SK-N-SH (cell line): ENCODE measurements around the gene PCED1A. TPM values are rescaled to one million over a fixed set of nuclear protein-coding genes. Genes with fewer than 3 reads are reported as not detected.

ENCODE experiments used
- CTCF ChIA-PET: fragments of 300-600, 350-600 bp; formaldehyde crosslinking; extraction: SDS; loops from one replicate; lab custom pipeline; 2021; lab: Yijun Ruan, JAX
- POLR2A ChIA-PET: fragments of 350-600 bp; sonication (Branson Sonifier 250); formaldehyde crosslinking; extraction: SDS; loops from one replicate; lab custom pipeline; 2020; ENCODE audit warnings: antibody characterized with exemption, inconsistent platforms; lab: Yijun Ruan, JAX
- DNase-seq: peaks from one replicate; pipeline ENCODE4 v3.0.0; 2012
- H2AFZ ChIP-seq: fragments of 200-600 bp; sonication (generic); 2 replicates; pipeline ENCODE4 v1.8.1; 2016; ENCODE audit warnings: antibody characterized with exemption, mild to moderate bottlenecking, low read depth
- H3F3A ChIP-seq: fragments of 200-600 bp; sonication (generic); replicated peaks from 2 replicates; pipeline ENCODE3; 2016; ENCODE audit warnings: antibody characterized with exemption, mild to moderate bottlenecking; ENCODE audit not compliant: insufficient read depth
- H3K27ac ChIP-seq, 2 experiments: fragments of 200-500 bp in 1 of 2; fragments of 200-600 bp in 1 of 2; sonication (Bioruptor generic) in 1 of 2; sonication (generic), shearing (Covaris generic) in 1 of 2; 2 replicates each; pipeline versions ENCODE4 v1.5.1 to v1.6.1; 2014 to 2016; ENCODE audit warnings: low read depth in 2 of 2, inconsistent platforms in 1 of 2, low read length in 1 of 2, mild to moderate bottlenecking in 1 of 2, mixed read lengths in 1 of 2
- H3K27me3 ChIP-seq: fragments of 200-600 bp; sonication (generic), shearing (Covaris generic); 2 replicates; pipeline ENCODE4 v1.6.1; 2016; ENCODE audit warnings: mixed run types; ENCODE audit not compliant: insufficient read depth
- H3K36me3 ChIP-seq, 2 experiments: fragments of 200-500 bp in 1 of 2; fragments of 200-600 bp in 1 of 2; sonication (Bioruptor generic) in 1 of 2; sonication (generic) in 1 of 2; replicated peaks in 1 of 2; 2 replicates each; pipeline versions ENCODE3 to v1.5.1; 2014 to 2016; ENCODE audit warnings: low read length in 1 of 2, mild to moderate bottlenecking in 1 of 2; ENCODE audit not compliant: insufficient read depth in 2 of 2, control insufficient read depth in 1 of 2
- H3K4me1 ChIP-seq, 2 experiments: fragments of 200-500 bp in 1 of 2; fragments of 200-600 bp in 1 of 2; sonication (Bioruptor generic) in 1 of 2; sonication (generic), shearing (Covaris generic) in 1 of 2; 2 replicates each; pipeline versions ENCODE4 v1.5.1 to v1.6.1; 2014 to 2016; ENCODE audit warnings: low read depth in 1 of 2, low read length in 1 of 2, mixed run types in 1 of 2; ENCODE audit not compliant: insufficient read depth in 2 of 2, control insufficient read depth in 1 of 2
- H3K4me2 ChIP-seq: fragments of 200-600 bp; sonication (generic), shearing (Covaris generic); 2 replicates; pipeline ENCODE4 v1.6.1; 2017; ENCODE audit warnings: mixed run types
- H3K4me3 ChIP-seq, 2 experiments: fragments of 200-500 bp in 1 of 2; fragments of 200-600 bp in 1 of 2; sonication (Bioruptor generic) in 1 of 2; sonication (generic), shearing (Covaris generic) in 1 of 2; 2 replicates each; pipeline versions ENCODE4 v1.5.1 to v1.8.1; 2014 to 2016; ENCODE audit warnings: low read depth in 2 of 2, inconsistent platforms in 1 of 2, low read length in 1 of 2, mild to moderate bottlenecking in 1 of 2, mixed read lengths in 1 of 2, moderate library complexity in 1 of 2
- H3K79me2 ChIP-seq: fragments of 200-600 bp; sonication (generic); 2 replicates; pipeline ENCODE4 v1.8.1; 2017; ENCODE audit warnings: mild to moderate bottlenecking; ENCODE audit not compliant: insufficient read depth
- H3K9ac ChIP-seq: fragments of 200-600 bp; sonication (generic); 2 replicates; pipeline ENCODE4 v1.6.1; 2017; ENCODE audit warnings: mixed run types
- H3K9me2 ChIP-seq: fragments of 200-600 bp; sonication (generic); 2 replicates; pipeline ENCODE4 v1.6.1; 2017; ENCODE audit warnings: mixed run types
- H3K9me3 ChIP-seq: fragments of 200-600 bp; sonication (generic); 2 replicates; pipeline ENCODE4 v1.6.1; 2017; ENCODE audit warnings: mixed run types, mild to moderate bottlenecking, moderate library complexity
- H4K20me1 ChIP-seq: fragments of 200-600 bp; sonication (generic); 2 replicates; pipeline ENCODE4 v1.6.1; 2017; ENCODE audit warnings: mild to moderate bottlenecking, mixed run types; ENCODE audit not compliant: insufficient read depth
- EP300 ChIP-seq, 2 experiments: IDR thresholded peaks; 2 replicates each; pipeline versions ENCODE4 v1.4.0 to v1.6.1; 2012; ENCODE audit warnings: borderline replicate concordance in 1 of 2, low read depth in 1 of 2, low read length in 1 of 2
- EZH2phosphoT487 ChIP-seq: fragments of 200-600 bp; sonication (generic); IDR thresholded peaks from 2 replicates; pipeline ENCODE4 v1.6.1; 2017; ENCODE audit warnings: low read depth, mixed run types, mild to moderate bottlenecking, antibody characterized with exemption, moderate library complexity, borderline replicate concordance
- FOSL2 ChIP-seq: IDR thresholded peaks from 2 replicates; pipeline ENCODE4 v1.4.0; 2012; ENCODE audit warnings: low read depth, mild to moderate bottlenecking, moderate library complexity, borderline replicate concordance
- FOXJ3 ChIP-seq: sonication (generic); formaldehyde crosslinking; IDR thresholded peaks from 2 replicates; pipeline ENCODE4 v1.5.1; 2020; ENCODE audit warnings: mild to moderate bottlenecking, missing genetic modification reagents
- POLR2AphosphoS5 ChIP-seq: IDR thresholded peaks from 2 replicates; pipeline ENCODE4 v1.6.1; 2012; ENCODE audit warnings: low read depth, low read length
- SIN3A ChIP-seq: IDR thresholded peaks from 2 replicates; pipeline ENCODE4 v1.6.1; 2012; ENCODE audit warnings: low read depth, mild to moderate bottlenecking, low read length, moderate library complexity, borderline replicate concordance
- TEAD4 ChIP-seq: IDR thresholded peaks from 2 replicates; pipeline ENCODE4 v1.4.0; 2012; ENCODE audit warnings: mild to moderate bottlenecking, borderline replicate concordance; ENCODE audit not compliant: insufficient read depth
- WGBS: methylation state at CpG from one replicate; pipeline ENCODE4 v1.1.6; 2017; ENCODE audit warnings: low lambda C conversion rate; 5-methylcytosine and 5-hydroxymethylcytosine counted together
- polyA plus RNA-seq, 3 experiments: library from polyadenylated mRNA; depleted of rRNA; stranded (reverse); fragments of >200 nt; gene quantifications; 2 replicates each; pipeline ENCODE4 v1.2.3, GENCODE V29; 2012
- TF ChIP-seq, protein P1 (sequence below): fragments of 150-350 bp; IDR thresholded peaks from 2 replicates; pipeline ENCODE4 v1.6.1; 2016; ENCODE audit warnings: mild to moderate bottlenecking, low read depth, low read length
- TF ChIP-seq, protein P2 (sequence below): IDR thresholded peaks from 2 replicates; pipeline ENCODE4 v1.4.0; 2012; ENCODE audit warnings: low read depth, borderline replicate concordance
- TF ChIP-seq, protein P3 (sequence below): fragments of 150-350 bp; IDR thresholded peaks from 2 replicates; pipeline ENCODE4 v1.6.1; 2017; ENCODE audit warnings: antibody characterized with exemption, low read length, low read depth, borderline replicate concordance
- TF ChIP-seq, protein P4 (sequence below): IDR thresholded peaks from 2 replicates; pipeline ENCODE4 v1.4.0; 2012; ENCODE audit warnings: low read depth

PCED1A gene
- polyA plus RNA-seq, 1 of the 3 experiments (the other 2 are of a cell fraction) = 65.2 TPM

DNA sequence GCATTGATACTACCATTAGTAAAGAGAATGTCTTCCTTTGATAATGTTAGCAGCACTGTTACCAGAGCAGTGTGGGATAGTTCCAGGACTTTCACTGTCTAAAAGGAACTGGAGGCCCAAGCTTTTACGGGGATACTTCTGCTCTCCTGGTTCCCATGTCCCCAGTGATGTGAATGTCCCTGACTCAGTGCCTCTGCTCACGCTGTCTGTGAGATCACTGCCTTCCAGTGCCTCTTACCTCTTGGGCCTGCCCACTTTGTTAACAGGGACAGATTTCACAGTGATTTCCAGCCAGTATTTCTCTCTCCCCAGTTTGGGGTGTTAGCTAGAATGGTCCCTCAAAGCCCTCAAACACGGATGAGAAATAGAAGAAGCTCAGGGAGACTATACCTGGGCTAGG, 47.3 kb upstream of the PCED1A start:
- 82% methylated on average over 3 of the region's 3 CpGs for WGBS
- no peak for DNase-seq
- no peaks in the 10 kb centered on the region for H3K27me3 ChIP-seq
- H3K9ac ChIP-seq = no peak overlapping the region
- H3K4me2 ChIP-seq = no peak overlapping the region
- H3K9me3 ChIP-seq = no peaks in the 10 kb centered on the region
- peaks cover 13% of the 10 kb centered on the region for H3F3A ChIP-seq
- TF ChIP-seq POLR2AphosphoS5 = no peak
- TF ChIP-seq EP300 (IDR thresholded peaks at IDR 0.05; ENCODE audit: borderline replicate concordance in 1 of 2, low read depth in 1 of 2, low read length in 1 of 2) = no peak
- H4K20me1 ChIP-seq = peaks cover 48% of the 10 kb centered on the region
- peaks cover 0 to 3% of the 10 kb centered on the region in 2 experiments; a peak in 1 of 4 replicates for H3K4me1 ChIP-seq
- peaks cover 88% of the 10 kb centered on the region for H3K79me2 ChIP-seq
- no peaks in the 10 kb centered on the region for H3K9me2 ChIP-seq
- no peak overlapping the region for H3K4me3 ChIP-seq
- no peak overlapping the region for H2AFZ ChIP-seq
- H3K36me3 ChIP-seq = peaks cover 0 to 4% of the 10 kb centered on the region in 2 experiments
- no peak overlapping the region for H3K27ac ChIP-seq
- ChIA-PET POLR2A (interaction anchor here (0.7 kb wide), 1 partner anchor 9 kb away, joined by 3 read pairs; no protein-coding TSS in a partner anchor), CTCF (interaction anchor here (1.0 to 1.4 kb wide), 3 partner anchors 9 to 113 kb away, joined by 3 read pairs; no protein-coding TSS in a partner anchor)

DNA sequence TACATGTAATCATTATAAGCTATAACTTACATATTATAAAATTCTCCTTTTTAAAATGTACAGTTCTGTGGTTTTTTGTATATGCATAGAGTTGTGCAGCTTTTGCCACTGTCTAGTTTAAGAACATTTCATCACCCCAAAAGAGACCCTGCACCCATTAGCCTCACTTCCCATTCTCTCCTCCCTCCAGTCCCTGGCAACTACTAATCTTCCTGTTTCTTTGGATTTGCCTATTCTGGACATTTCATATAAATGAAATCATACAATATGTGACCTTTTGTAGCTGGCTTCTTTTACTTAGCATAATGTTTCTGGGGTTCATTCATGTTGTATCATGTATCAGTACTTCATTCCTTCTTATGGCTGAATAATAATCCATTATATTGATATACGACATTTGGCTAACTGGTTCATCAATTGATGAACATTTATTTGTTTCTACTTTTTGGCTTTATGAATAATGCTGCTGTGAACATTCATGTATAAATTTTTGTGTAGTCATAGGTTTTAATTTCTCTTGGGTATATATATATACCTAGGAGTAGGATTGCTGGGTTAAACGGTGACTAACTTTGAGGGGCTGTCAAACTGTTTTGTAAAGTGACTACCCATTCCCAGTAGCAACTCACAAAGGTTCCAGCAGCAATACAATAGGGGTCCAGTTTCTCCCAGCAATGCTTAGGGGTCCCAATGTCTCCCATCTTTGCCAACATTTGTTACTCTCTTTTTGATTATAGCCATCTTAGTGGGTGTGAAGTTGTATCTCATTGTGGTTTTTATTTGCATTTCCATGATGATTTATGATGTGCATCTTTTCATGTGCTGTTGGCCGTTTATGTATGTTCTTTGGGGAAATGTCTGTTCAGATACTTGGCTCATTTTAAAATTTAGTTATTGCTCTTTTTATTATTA, 43.5 kb upstream of the PCED1A start:
- no peak overlapping the region for H3K4me3 ChIP-seq
- peaks cover 0 to 4% of the 10 kb centered on the region in 2 experiments for H3K36me3 ChIP-seq
- peaks cover 0 to 3% of the 10 kb centered on the region in 2 experiments; a peak in 2 of 4 replicates for H3K4me1 ChIP-seq
- H3F3A ChIP-seq = no peaks in the 10 kb centered on the region
- POLR2A ChIA-PET = no interaction called here
- peaks cover 93% of the 10 kb centered on the region for H3K79me2 ChIP-seq
- no peaks in the 10 kb centered on the region for H3K27me3 ChIP-seq
- no peak overlapping the region for H2AFZ ChIP-seq
- H3K9me2 ChIP-seq = no peaks in the 10 kb centered on the region
- H3K27ac ChIP-seq = no peak overlapping the region
- H3K4me2 ChIP-seq = no peak overlapping the region
- TF ChIP-seq FOSL2 (no peak), POLR2AphosphoS5 (no peak), EP300 (IDR thresholded peaks at IDR 0.05; ENCODE audit: borderline replicate concordance in 1 of 2, low read depth in 1 of 2, low read length in 1 of 2) (no peak), FOXJ3 (no peak)
- TF ChIP-seq, protein P1, sequence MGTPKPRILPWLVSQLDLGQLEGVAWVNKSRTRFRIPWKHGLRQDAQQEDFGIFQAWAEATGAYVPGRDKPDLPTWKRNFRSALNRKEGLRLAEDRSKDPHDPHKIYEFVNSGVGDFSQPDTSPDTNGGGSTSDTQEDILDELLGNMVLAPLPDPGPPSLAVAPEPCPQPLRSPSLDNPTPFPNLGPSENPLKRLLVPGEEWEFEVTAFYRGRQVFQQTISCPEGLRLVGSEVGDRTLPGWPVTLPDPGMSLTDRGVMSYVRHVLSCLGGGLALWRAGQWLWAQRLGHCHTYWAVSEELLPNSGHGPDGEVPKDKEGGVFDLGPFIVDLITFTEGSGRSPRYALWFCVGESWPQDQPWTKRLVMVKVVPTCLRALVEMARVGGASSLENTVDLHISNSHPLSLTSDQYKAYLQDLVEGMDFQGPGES = no peak
- no peak for DNase-seq
- peaks cover 46% of the 10 kb centered on the region for H4K20me1 ChIP-seq
- WGBS = 96% methylated on average over 3 of the region's 3 CpGs
- H3K9ac ChIP-seq = no peak overlapping the region
- CTCF ChIA-PET = interaction anchor here (0.6 to 0.8 kb wide), 2 partner anchors 9 to 19 kb away, joined by 3 read pairs; no protein-coding TSS in a partner anchor
- no peaks in the 10 kb centered on the region for H3K9me3 ChIP-seq

DNA sequence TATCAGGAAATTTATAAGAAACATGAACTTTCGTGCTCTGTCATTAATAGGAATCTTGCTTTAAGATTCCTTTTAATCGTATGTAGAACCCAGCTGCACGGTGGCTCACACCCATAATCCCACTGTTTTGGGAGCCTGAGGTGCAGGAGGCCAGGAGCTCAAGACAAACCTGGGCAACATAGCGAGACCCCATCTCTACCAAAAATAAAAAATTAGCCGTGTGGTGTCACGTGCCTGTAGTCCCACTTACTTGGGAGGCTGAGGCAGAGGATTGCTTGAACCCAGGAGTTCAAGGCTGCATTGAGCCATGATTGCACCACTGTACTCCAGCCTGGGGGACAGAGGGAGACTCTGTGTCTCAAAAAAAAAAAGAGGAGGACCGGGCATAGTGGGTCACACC, 40.2 kb upstream of the PCED1A start:
- H3K27me3 ChIP-seq = no peaks in the 10 kb centered on the region
- H2AFZ ChIP-seq = no peak overlapping the region
- peaks cover 0 to 3% of the 10 kb centered on the region in 2 experiments; a peak in 3 of 4 replicates for H3K4me1 ChIP-seq
- no peaks in the 10 kb centered on the region for H3K9me2 ChIP-seq
- 93% methylated on average over 7 of the region's 7 CpGs for WGBS
- ChIA-PET CTCF (interaction anchor here (1.1 kb wide), 1 partner anchor 19 kb away, joined by 4 read pairs; no protein-coding TSS in a partner anchor), POLR2A (no interaction called here)
- H3K9ac ChIP-seq = no peak overlapping the region
- no peaks in the 10 kb centered on the region for H3F3A ChIP-seq
- DNase-seq = no peak
- H3K36me3 ChIP-seq = peaks cover 0 to 9% of the 10 kb centered on the region in 2 experiments
- peaks cover 94% of the 10 kb centered on the region for H3K79me2 ChIP-seq
- no peak overlapping the region for H3K27ac ChIP-seq
- no peaks in the 10 kb centered on the region for H3K9me3 ChIP-seq
- peaks cover 46% of the 10 kb centered on the region for H4K20me1 ChIP-seq
- no peak overlapping the region for H3K4me3 ChIP-seq
- no peak overlapping the region for H3K4me2 ChIP-seq
- TF ChIP-seq SIN3A (no peak), EZH2phosphoT487 (no peak), TEAD4 (no peak)
- TF ChIP-seq, protein P2, sequence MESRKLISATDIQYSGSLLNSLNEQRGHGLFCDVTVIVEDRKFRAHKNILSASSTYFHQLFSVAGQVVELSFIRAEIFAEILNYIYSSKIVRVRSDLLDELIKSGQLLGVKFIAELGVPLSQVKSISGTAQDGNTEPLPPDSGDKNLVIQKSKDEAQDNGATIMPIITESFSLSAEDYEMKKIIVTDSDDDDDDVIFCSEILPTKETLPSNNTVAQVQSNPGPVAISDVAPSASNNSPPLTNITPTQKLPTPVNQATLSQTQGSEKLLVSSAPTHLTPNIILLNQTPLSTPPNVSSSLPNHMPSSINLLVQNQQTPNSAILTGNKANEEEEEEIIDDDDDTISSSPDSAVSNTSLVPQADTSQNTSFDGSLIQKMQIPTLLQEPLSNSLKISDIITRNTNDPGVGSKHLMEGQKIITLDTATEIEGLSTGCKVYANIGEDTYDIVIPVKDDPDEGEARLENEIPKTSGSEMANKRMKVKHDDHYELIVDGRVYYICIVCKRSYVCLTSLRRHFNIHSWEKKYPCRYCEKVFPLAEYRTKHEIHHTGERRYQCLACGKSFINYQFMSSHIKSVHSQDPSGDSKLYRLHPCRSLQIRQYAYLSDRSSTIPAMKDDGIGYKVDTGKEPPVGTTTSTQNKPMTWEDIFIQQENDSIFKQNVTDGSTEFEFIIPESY = no peak
- TF ChIP-seq, protein P3, sequence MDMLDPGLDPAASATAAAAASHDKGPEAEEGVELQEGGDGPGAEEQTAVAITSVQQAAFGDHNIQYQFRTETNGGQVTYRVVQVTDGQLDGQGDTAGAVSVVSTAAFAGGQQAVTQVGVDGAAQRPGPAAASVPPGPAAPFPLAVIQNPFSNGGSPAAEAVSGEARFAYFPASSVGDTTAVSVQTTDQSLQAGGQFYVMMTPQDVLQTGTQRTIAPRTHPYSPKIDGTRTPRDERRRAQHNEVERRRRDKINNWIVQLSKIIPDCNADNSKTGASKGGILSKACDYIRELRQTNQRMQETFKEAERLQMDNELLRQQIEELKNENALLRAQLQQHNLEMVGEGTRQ = no peak
- TF ChIP-seq, protein P4, sequence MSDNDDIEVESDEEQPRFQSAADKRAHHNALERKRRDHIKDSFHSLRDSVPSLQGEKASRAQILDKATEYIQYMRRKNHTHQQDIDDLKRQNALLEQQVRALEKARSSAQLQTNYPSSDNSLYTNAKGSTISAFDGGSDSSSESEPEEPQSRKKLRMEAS = no peak
